Stimulated activated CD4-positive, alpha-beta T cell treated with anti-CD3 and anti-CD28 coated beads, Interleukin-15, amount 100 ng/mL, for 1 hour (primary cell): Measurements from ENCODE around the gene FNDC11.
"Not testable (repeated sequence)": the region's sequence is repeated elsewhere in the genome, so short reads cannot be mapped to it uniquely, and the experiment has no call there.

ENCODE experiments used
- DNase-seq, 2 donors: peaks; one replicate each; pipeline ENCODE4 v3.0.0-alpha.2; 2020; ENCODE audit warnings: low read depth in 1 of 2, low spot score in 1 of 2

The FNDC11 gene

DNA sequence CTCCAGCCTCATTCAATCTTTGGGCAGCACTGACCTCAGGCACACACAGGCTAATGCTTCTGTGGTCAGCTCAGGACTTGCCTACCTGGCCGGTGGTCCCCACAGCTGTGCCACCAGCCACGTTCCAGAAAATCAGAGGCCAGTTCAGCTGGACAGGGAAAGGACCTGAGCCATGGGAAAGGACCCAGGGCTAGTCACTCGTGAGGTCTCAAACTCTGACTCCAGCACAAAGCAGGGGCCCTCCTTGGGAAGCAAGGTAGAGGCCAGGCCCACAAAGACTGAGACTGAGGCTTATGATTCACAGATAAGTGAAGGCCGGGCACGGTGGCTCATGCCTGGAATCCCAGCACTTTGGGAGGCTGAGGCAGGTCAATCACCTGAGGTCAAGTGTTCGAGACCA, 42.5 kb downstream of the FNDC11 start:
- no peak for DNase-seq

DNA sequence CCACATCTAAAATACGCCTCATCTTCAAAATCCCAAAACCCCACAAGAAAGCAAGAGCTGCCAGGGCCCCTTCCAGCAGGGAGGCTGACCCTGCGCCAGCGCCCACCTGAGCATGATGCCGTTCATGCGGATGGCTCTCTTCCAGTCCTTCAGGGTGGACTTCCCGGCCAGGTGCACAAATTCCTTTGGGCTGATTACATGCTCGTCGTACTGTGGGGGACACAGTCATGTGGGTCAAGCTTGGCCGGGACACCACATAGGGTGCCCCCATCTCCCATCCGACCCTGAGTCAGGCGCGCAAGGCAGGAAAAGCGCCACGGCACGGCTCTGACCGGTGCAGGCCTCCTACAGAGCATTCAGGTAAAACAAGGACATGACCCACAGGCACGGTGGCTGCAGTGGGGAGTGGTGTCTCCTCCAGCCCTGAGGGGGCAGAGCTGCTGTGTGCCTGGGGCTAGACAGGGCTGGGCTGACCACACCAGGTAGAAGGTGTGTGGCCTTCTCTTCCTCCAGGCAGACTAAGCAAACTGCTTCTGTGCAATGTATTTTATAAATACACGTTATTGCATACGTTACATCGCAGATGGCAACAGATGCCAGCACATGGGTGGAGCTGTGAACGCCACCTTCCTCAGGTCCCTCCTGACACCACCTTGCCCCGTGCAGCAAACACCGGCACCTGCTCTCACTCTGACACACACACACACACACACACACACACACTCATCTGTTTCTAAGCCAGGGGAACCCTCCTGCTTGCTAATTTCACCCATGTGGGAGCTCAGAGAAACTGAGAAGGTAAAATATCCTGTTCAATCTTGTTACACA, 43.9 kb downstream of the FNDC11 start:
- no peak for DNase-seq

DNA sequence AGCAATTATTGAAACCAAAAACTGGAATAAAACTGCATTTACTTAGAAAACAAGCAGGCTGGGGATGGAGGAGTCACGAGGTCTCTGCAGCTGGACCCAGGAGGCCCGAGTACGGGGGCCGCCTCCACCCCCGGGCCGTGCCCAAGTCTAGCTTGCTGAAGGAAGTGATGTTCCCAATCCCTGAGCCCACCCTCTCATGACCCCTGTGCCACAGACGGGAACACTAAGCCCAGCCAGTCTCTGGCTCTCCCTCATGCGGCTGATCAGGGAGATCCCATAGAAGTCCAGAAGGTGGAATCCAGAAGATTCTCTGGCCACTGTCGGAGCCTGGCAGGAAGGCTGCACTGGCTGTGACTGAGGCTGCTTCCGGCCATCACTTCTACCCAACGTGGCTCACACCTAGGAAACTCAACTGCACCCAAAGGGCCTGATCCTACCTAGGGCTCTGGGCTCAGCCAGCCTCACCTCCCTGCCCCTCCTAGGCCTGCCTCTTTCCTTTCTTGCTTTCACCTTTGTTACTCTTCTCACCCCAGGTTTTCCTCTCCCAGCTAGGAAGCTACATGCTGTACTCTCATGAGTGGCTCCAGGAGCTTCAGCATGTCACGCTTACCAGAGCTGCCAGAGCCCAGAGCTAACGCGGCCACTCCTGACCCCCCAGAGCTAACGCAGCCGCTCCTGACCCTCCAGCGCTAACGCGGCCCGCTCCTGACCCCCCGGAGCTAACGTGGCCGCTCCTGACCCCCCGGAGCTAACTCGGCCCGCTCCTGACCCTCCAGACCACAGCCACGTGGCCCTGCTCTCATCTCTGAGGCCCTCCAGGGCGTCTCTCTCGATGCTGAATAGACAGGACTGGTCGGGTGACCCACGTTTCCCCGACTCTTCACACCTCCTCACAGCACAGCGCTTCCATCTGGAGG, 44.8 kb downstream of the FNDC11 start:
- no peak for DNase-seq

DNA sequence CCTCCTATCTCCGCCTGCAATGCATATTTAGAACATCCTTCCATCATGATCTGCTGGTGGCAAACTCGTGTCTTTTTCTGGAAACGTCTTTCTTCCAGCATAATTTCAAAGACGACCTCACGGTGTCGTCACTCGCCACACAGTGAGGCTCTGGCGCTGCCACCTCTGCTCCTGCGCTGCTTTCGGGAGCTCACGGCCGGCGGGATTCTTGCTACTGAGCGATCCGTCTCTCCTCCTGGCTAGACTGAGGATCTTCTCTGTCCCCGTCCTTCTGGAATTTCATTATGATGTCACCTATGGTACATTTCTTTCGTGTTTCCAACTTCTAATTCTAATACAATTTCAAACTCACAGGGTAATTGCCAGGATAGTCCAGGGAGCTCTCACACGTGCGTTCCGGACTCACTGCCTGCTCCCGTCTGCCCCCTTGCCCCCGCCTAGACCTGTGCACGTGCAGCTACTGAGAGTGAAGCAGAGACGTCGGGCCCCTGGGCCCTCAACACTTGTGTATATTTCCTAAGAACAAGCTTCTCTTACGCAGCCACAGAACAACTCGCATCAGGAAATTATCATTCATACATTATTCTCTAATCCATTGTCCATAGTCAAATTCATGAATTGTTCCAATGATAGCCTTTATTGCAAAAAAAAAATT, 45.6 kb downstream of the FNDC11 start:
- no peak for DNase-seq

DNA sequence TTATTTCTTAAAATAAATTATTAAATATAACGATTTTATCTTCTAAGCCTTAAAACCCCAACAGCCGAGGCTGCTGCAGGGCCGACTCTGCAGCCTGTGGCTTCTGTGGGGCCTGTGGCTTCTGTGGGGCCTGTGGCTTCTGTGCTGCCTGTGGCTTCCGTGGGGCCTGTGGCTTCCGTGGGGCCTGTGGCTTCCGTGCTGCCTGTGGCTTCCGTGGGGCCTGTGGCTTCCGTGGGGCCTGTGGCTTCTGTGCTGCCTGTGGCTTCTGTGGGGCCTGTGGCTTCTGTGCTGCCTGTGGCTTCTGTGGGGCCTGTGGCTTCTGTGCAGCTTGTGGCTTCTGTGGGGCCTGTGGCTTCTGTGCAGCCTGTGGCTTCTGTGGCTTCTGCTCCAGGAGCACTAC, 47.7 kb downstream of the FNDC11 start:
- DNase-seq = not testable (repeated sequence)

DNA sequence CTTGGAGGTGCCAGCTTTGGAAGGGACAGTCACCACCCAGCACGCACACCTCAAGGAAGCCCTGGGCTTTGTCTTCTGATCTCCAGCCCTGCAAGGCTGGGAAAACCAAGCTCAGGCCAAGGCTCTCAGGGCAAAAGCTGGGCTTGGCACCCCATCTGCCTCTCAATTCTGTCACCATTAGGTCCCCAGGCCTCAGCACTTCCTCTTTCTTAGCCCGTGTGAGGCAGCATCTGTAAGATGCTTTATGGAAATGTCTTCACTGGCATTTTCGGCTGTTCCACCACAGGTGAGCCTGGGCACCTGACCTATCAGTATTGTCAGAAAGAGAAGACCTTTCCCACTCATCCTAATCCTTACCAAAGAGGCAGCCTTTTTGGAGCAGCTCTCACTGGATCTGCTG, 48.4 kb downstream of the FNDC11 start:
- DNase-seq = no peak
